ENCODE results near the gene SRRM4. TPM values are rescaled to one million over a fixed set of nuclear protein-coding genes. Genes with fewer than 3 reads are reported as not detected.
A peak's percentile ranks its signal among the peaks of the same experiment; 100 is the strongest.

The SRRM4 gene
- total RNA-seq, 1 experiment from 2014 or later, result 1.4 TPM

DNA sequence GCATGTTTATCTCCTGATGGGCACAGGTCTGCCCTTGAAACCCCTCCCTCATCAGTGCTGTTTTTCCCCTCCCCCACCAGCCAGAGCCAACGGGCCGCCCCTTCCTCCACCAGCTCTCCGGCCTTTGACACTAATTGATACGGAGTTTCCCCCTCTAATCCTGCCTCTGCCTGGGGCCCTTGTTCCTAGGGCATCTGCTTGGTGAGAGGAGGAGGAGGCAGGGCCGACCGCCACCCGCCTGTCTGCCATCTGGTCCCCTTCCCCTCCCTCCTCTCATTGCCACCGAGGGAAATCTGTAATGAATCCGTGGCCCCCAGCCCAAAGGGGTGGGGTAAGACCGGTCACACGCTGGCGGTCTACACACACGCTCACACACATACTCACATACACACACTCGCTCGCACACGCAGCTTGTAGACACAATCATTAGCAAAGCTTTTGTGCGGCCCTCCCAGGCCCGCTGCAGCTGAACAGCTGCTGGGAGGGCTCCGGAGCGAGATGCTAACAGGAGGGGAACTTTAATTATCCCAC lies 27.4 kb downstream of the SRRM4 start:
- peaks cover 35 to 71% of the 10 kb centered on the region in 2 experiments for H3K4me1 Mint-ChIP-seq
- DNase-seq, result peak; percentile 45
- peak overlapping the region; percentile 10 to 70 (median 39); a peak in 5 of 7 replicates for H3K27ac Mint-ChIP-seq
- H3K27me3 Mint-ChIP-seq (ENCODE audit: low read depth), result peaks cover 2% of the 10 kb centered on the region
- Histone ChIP-seq H2BK20ac (ENCODE audit: low read depth, low read length, poor library complexity, severe bottlenecking) (no peak overlapping the region), H3K9me3 (ENCODE audit: control insufficient read depth, low read depth, low read length) (no peaks in the 10 kb centered on the region), H3K23ac (ENCODE audit: insufficient read length, low read depth, low read length) (no peak overlapping the region), H3K9ac (ENCODE audit: extremely low read depth, insufficient read length, low read length) (no peak overlapping the region), H4K8ac (replicated peaks; ENCODE audit: insufficient read length, low read depth, low read length) (no peak overlapping the region), H2AK5ac (ENCODE audit: insufficient read length, low read length) (no peak overlapping the region), H3K14ac (ENCODE audit: insufficient read depth, low read length) (peak overlapping the region; percentile 45; the same call in 1 of the 2 replicates), H3K18ac (ENCODE audit: insufficient read length, low read depth, low read length) (no peak overlapping the region), H3T11ph (ENCODE audit: low read length) (no peak overlapping the region), H3K4ac (ENCODE audit: low read depth, low read length) (no peak overlapping the region), H3K4me2 (ENCODE audit: insufficient read depth, insufficient read length, low read length) (peak overlapping the region; percentile 36), H3K27ac (ENCODE audit: insufficient read length, low read depth, low read length) (no peak overlapping the region), H4K20me1 (ENCODE audit: control insufficient read depth, insufficient read depth, insufficient read length) (no peaks in the 10 kb centered on the region), H2BK15ac (ENCODE audit: low read depth, low read length) (no peak overlapping the region), H3K79me2 (ENCODE audit: insufficient read depth, low read length) (no peaks in the 10 kb centered on the region), H3K23me2 (ENCODE audit: insufficient read length, low read depth, low read length, poor library complexity, severe bottlenecking) (no peaks in the 10 kb centered on the region), H3K4me1 (ENCODE audit: insufficient read depth, low read length) (peaks cover 3% of the 10 kb centered on the region; the same call in 1 of the 2 replicates), H3K27me3 (ENCODE audit: insufficient read depth, low read length) (no peaks in the 10 kb centered on the region), H4K91ac (ENCODE audit: insufficient read length, low read depth, low read length) (no peak overlapping the region), H2BK120ac (ENCODE audit: low read depth, low read length, poor library complexity, severe bottlenecking) (no peak overlapping the region), H3K56ac (ENCODE audit: insufficient read length, low read depth, low read length) (no peak overlapping the region), H2AFZ (ENCODE audit: low read length) (no peak overlapping the region), H4K5ac (ENCODE audit: insufficient read length, low read depth, low read length) (no peak overlapping the region), H2BK5ac (ENCODE audit: insufficient read length, low read length) (no peak overlapping the region), H3K79me1 (ENCODE audit: insufficient read depth, low read depth, low read length, poor library complexity, severe bottlenecking) (no peaks in the 10 kb centered on the region), H2BK12ac (ENCODE audit: insufficient read length, low read depth, low read length) (no peak overlapping the region)
- TF ChIP-seq, protein P1, sequence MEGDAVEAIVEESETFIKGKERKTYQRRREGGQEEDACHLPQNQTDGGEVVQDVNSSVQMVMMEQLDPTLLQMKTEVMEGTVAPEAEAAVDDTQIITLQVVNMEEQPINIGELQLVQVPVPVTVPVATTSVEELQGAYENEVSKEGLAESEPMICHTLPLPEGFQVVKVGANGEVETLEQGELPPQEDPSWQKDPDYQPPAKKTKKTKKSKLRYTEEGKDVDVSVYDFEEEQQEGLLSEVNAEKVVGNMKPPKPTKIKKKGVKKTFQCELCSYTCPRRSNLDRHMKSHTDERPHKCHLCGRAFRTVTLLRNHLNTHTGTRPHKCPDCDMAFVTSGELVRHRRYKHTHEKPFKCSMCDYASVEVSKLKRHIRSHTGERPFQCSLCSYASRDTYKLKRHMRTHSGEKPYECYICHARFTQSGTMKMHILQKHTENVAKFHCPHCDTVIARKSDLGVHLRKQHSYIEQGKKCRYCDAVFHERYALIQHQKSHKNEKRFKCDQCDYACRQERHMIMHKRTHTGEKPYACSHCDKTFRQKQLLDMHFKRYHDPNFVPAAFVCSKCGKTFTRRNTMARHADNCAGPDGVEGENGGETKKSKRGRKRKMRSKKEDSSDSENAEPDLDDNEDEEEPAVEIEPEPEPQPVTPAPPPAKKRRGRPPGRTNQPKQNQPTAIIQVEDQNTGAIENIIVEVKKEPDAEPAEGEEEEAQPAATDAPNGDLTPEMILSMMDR (conservative IDR thresholded peaks at IDR 0.05), result no peak
- no peaks in the 10 kb centered on the region; a peak in 1 of 5 replicates for H3K9me3 Mint-ChIP-seq
- H3K36me3 Mint-ChIP-seq (ENCODE audit: insufficient read depth in 1 of 3, low read depth in 3 of 3), result no peaks in the 10 kb centered on the region
- peak overlapping the region; percentile 32 to 76 for H3K4me3 Mint-ChIP-seq
- no CpG with 5 or more reads among the region's 20 CpGs for WGBS (ENCODE audit: extremely low coverage, insufficient read length, low lambda C conversion rate)

Data from H9 (cell line).